Panc1 (cell line): ENCODE measurements around the gene ARHGAP23. TPM values are rescaled to one million over a fixed set of nuclear protein-coding genes. Genes with fewer than 3 reads are reported as not detected.

Experiments
- ATAC-seq: fragments of 200-7000 bp; cut with Tn5 transposase; 2 replicates; pipeline ENCODE4 v1.9.1; 2020; ENCODE audit warnings: mild to moderate bottlenecking, moderate library complexity
- BruUV-seq: library from RNA; stranded (reverse); fragments of 400-500 nt; replicated peaks from 2 replicates; lab custom pipeline; 2021; lab: Mats Ljungman, UMichigan
- CTCF ChIA-PET: fragments of 300-600 bp; sonication (Branson Sonifier 250); formaldehyde crosslinking; loops from one replicate; lab custom pipeline; 2022; ENCODE audit warnings: antibody characterized with exemption; lab: Charles Lee
- POLR2A ChIA-PET: fragments of 300-600 bp; sonication (Branson Sonifier 250); formaldehyde crosslinking; loops from one replicate; lab custom pipeline; 2022; ENCODE audit warnings: antibody characterized with exemption; lab: Charles Lee
- DNase-seq: peaks from one replicate; pipeline ENCODE4 v3.0.0-alpha.2; 2010; ENCODE audit warnings: low read depth, low spot score
- H3K27ac ChIP-seq: 2 replicates; pipeline ENCODE4 v1.5.1; 2011; ENCODE audit warnings: mild to moderate bottlenecking, low read length, inconsistent platforms
- H3K27me3 ChIP-seq: fragments of 200-500 bp; sonication (Bioruptor generic); 2 replicates; pipeline ENCODE4 v1.6.0; 2014; ENCODE audit warnings: low read length, inconsistent platforms; ENCODE audit not compliant: control insufficient read depth, insufficient read depth
- H3K36me3 ChIP-seq: fragments of 200-500 bp; sonication (Bioruptor generic); 2 replicates; pipeline ENCODE4 v1.5.1; 2014; ENCODE audit warnings: inconsistent platforms, mild to moderate bottlenecking, low read length, moderate library complexity; ENCODE audit not compliant: control insufficient read depth, insufficient read depth
- H3K4me1 ChIP-seq: 2 replicates; pipeline ENCODE4 v1.5.1; 2011; ENCODE audit warnings: inconsistent platforms, mild to moderate bottlenecking, low read length, moderate library complexity; ENCODE audit not compliant: control insufficient read depth, insufficient read depth
- H3K4me3 ChIP-seq, 2 experiments: 2 replicates each; pipeline ENCODE4 v1.5.1; 2011 to 2012; ENCODE audit warnings: low read depth in 2 of 2, low read length in 2 of 2, mild to moderate bottlenecking in 2 of 2, inconsistent platforms in 1 of 2, moderate library complexity in 1 of 2
- H3K9me3 ChIP-seq: fragments of 200-500 bp; sonication (Bioruptor generic); 2 replicates; pipeline ENCODE4 v1.5.1; 2014; ENCODE audit warnings: low read depth, mild to moderate bottlenecking, inconsistent platforms, low read length, moderate library complexity; ENCODE audit not compliant: control insufficient read depth, insufficient read depth
- CTCF ChIP-seq: fragments of 450-650 bp; IDR thresholded peaks from 2 replicates; pipeline ENCODE4 v1.5.1; 2017; ENCODE audit warnings: mild to moderate bottlenecking
- POLR2AphosphoS5 ChIP-seq: IDR thresholded peaks from 2 replicates; pipeline ENCODE4 v1.6.1; 2012; ENCODE audit warnings: mild to moderate bottlenecking, low read depth, low read length, moderate library complexity
- REST ChIP-seq, 2 experiments: IDR thresholded peaks; 2 replicates each; pipeline ENCODE4 v1.6.1; 2011 to 2012; ENCODE audit warnings: low read depth in 2 of 2, control low read depth in 1 of 2, low read length in 1 of 2, mild to moderate bottlenecking in 1 of 2, moderate library complexity in 1 of 2; ENCODE audit not compliant: insufficient read depth in 1 of 2
- SIN3A ChIP-seq: IDR thresholded peaks from 2 replicates; pipeline ENCODE4 v1.6.1; 2012; ENCODE audit warnings: low read depth, mild to moderate bottlenecking, low read length, moderate library complexity, borderline replicate concordance; ENCODE audit not compliant: insufficient read depth
- TCF7L2 ChIP-seq: IDR thresholded peaks from 2 replicates; pipeline ENCODE4 v1.6.1; 2011; ENCODE audit warnings: mild to moderate bottlenecking, low read depth, low read length, inconsistent platforms
- in situ Hi-C: cut with HindIII; loops from 2 replicates; pipeline ENCODE4 v1.10.0; 2016; ENCODE audit warnings: low sequenced_read_pairs, low pct_unique_long_range_greater_than_20kb
- intact Hi-C: fragments of 100-400 bp; cut with micrococcal nuclease; formaldehyde crosslinking; loops from one replicate; pipeline ENCODE4 v1.10.0; 2022; ENCODE audit not compliant: unreplicated experiment
- total RNA-seq: library from RNA; stranded (reverse); gene quantifications from one replicate; pipeline ENCODE4 v1.2.1, GENCODE V29; 2021; ENCODE audit not compliant: unreplicated experiment

The ARHGAP23 gene
- total RNA-seq, 1 experiment from 2014 or later: 33.0 TPM

GRCh38 chr17:38454532-38454931, 26.3 kb downstream of the ARHGAP23 start:
- CTCF ChIA-PET: interaction anchor here (0.6 kb wide), 1 partner anchor 102 kb away, joined by 4 read pairs; no protein-coding TSS in a partner anchor
- Histone ChIP-seq H3K27me3 (no peaks in the 10 kb centered on the region), H3K9me3 (no peaks in the 10 kb centered on the region), H3K27ac (peak overlapping the region; percentile 78), H3K4me3 (peak overlapping the region; percentile 41 to 49), H3K36me3 (no peaks in the 10 kb centered on the region), H3K4me1 (peaks cover 46% of the 10 kb centered on the region)
- peak; percentile 79 for ATAC-seq
- peak; percentile 25 for DNase-seq
- BruUV-seq: no TSS peak
- intact Hi-C loops (no loop called here), in situ Hi-C loops (no loop called here)
- POLR2A ChIA-PET: no interaction called here
- TF ChIP-seq CTCF: no peak
- no peak for TF ChIP-seq REST (IDR thresholded peaks at IDR 0.05; ENCODE audit: insufficient read depth in 1 of 2, low read depth in 2 of 2, low read length in 1 of 2)
- no peak for TF ChIP-seq TCF7L2
- peak; percentile 27; the same call in 1 of the 2 replicates for TF ChIP-seq POLR2AphosphoS5
- TF ChIP-seq SIN3A: no peak

- CTCF ChIA-PET: interaction anchor here (0.6 kb wide), 1 partner anchor 103 kb away, joined by 4 read pairs; no protein-coding TSS in a partner anchor
- ATAC-seq: no peak
- no TSS peak for BruUV-seq
- Histone ChIP-seq H3K27me3 (no peaks in the 10 kb centered on the region), H3K4me3 (peak overlapping the region in 1 of 2 experiments; percentile 41; a peak in 1 of 4 replicates), H3K27ac (peak overlapping the region; percentile 76), H3K4me1 (peaks cover 41% of the 10 kb centered on the region), H3K36me3 (no peaks in the 10 kb centered on the region), H3K9me3 (no peaks in the 10 kb centered on the region)
- POLR2A ChIA-PET: no interaction called here
- no peak for DNase-seq
- TF ChIP-seq CTCF: no peak
- no peak for TF ChIP-seq TCF7L2
- no peak for TF ChIP-seq POLR2AphosphoS5
- no peak for TF ChIP-seq SIN3A
- TF ChIP-seq REST (IDR thresholded peaks at IDR 0.05; ENCODE audit: insufficient read depth in 1 of 2, low read depth in 2 of 2, low read length in 1 of 2): no peak
- in situ Hi-C loops (no loop called here), intact Hi-C loops (no loop called here)
Measured at GRCh38 chr17:38455288-38455915, 27.1 kb downstream of the ARHGAP23 start.
